Prostate gland (tissue), 2 donors: ENCODE results near the gene EPS15. TPM values are rescaled to one million over a fixed set of nuclear protein-coding genes. Genes with fewer than 3 reads are reported as not detected.

Experiments used
- DNase-seq: peaks from one replicate; pipeline ENCODE4 v3.0.0-alpha.2; 2019; ENCODE audit warnings: low spot score
- H3K27ac ChIP-seq, 2 donors: fragments of 200-600 bp; sonication (generic); 2 replicates each; pipeline ENCODE4 v1.5.1; 2017 to 2019
- H3K27me3 ChIP-seq: fragments of 200-600 bp; sonication (generic); replicated peaks from 2 replicates; pipeline ENCODE4 v1.5.1; 2019; ENCODE audit not compliant: insufficient read depth
- H3K36me3 ChIP-seq, 2 donors: fragments of 200-600 bp; sonication (generic); 1 replicate in 1 of 2; 2 replicates in 1 of 2; pipeline versions ENCODE4 v1.5.1 to v1.8.1; 2017 to 2019
- H3K4me1 ChIP-seq: fragments of 200-600 bp; sonication (generic); replicated peaks from 2 replicates; pipeline ENCODE4 v1.5.1; 2019
- H3K4me3 ChIP-seq, 2 donors: fragments of 200-600 bp; sonication (generic); 2 replicates each; pipeline ENCODE4 v1.5.1; 2017 to 2019
- H3K9me3 ChIP-seq: fragments of 200-600 bp; sonication (generic); 2 replicates; pipeline ENCODE4 v1.5.1; 2017
- CTCF ChIP-seq, 4 experiments: fragments of 200-600 bp in 2 of 4; fragments of 450-650 bp in 2 of 4; sonication (generic) in 2 of 4; IDR thresholded peaks; 1 replicate in 3 of 4; 2 replicates in 1 of 4; pipeline ENCODE4 v1.5.1; 2016 to 2019; ENCODE audit warnings: antibody characterized with exemption in 4 of 4, mild to moderate bottlenecking in 2 of 4, moderate library complexity in 2 of 4
- POLR2A ChIP-seq: fragments of 450-650 bp; IDR thresholded peaks from one replicate; pipeline ENCODE4 v1.6.1; 2016; ENCODE audit warnings: antibody characterized with exemption, mild to moderate bottlenecking
- POLR2AphosphoS5 ChIP-seq: sonication (generic); formaldehyde crosslinking; IDR thresholded peaks from one replicate; pipeline ENCODE4 v1.6.1; 2017; ENCODE audit warnings: antibody characterized with exemption
- WGBS: methylation state at CpG from one replicate; pipeline ENCODE4 v1.1.5; 2018; 5-methylcytosine and 5-hydroxymethylcytosine counted together
- intact Hi-C: fragments of 100-400 bp; cut with DNase I; formaldehyde crosslinking; loops from one replicate; pipeline ENCODE4 v1.14.2; 2022
- total RNA-seq, 2 donors: library from RNA; depleted of rRNA; stranded (reverse); fragments of >200 nt; gene quantifications; one replicate each; pipeline ENCODE4 v1.1.0, GENCODE V29; 2016

Gene EPS15
- total RNA-seq, 2 donors from 2014 or later = 62.4 to 70.4 TPM

DNA sequence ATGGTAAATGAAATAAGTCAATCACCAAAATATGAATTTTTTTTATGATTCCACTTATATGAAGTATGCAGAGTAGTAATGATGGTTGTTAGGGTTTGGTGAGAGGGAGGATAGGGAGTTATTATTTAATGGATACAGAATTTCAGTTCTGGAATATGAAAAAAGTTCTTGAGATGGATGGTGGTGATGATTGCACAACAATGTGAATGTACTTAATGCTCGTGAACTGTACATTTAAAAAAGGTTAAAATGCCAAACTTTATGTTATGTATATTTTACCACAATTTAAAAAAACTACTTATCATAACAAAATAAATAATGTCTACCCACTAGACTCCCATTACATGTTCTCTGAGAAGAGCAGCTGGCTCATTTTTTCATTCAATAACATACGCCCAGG lies 133.3 kb downstream of the EPS15 start:
- 96% methylated on average over 2 of the region's 2 CpGs for WGBS
- H3K4me1 ChIP-seq = no peaks in the 10 kb centered on the region
- no peak for DNase-seq
- intact Hi-C loops = no loop called here
- H3K9me3 ChIP-seq = no peaks in the 10 kb centered on the region
- no peak overlapping the region for H3K27ac ChIP-seq
- H3K4me3 ChIP-seq = no peak overlapping the region
- TF ChIP-seq CTCF (IDR thresholded peaks at IDR 0.05) (no peak), POLR2AphosphoS5 (no peak), POLR2A (no peak)
- no peaks in the 10 kb centered on the region for H3K36me3 ChIP-seq
- H3K27me3 ChIP-seq = no peaks in the 10 kb centered on the region

DNA sequence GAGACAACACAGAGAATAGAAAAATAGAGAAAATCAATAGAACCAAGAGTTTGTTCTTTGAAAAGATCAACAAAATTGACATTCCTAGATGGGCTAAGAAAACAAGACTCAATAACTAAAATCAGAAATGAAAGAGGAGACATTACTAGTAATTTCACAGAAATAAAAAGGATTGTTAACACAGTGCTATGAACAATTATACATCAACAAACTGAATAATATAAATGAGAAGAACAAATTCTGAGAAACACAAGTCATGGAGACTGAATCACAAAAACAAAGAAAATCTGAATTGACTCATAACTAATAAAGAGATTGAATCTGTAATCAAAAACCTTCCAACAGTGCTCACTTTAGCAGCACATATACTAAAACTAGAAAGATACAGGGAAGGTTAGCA lies 137.1 kb downstream of the EPS15 start:
- no peak for TF ChIP-seq POLR2AphosphoS5
- no peak for TF ChIP-seq CTCF (IDR thresholded peaks at IDR 0.05)
- no peaks in the 10 kb centered on the region for H3K36me3 ChIP-seq
- no peak for DNase-seq
- intact Hi-C loops = no loop called here
- H3K4me1 ChIP-seq = no peaks in the 10 kb centered on the region
- no peaks in the 10 kb centered on the region for H3K9me3 ChIP-seq
- H3K4me3 ChIP-seq = no peak overlapping the region
- H3K27ac ChIP-seq = no peak overlapping the region
- H3K27me3 ChIP-seq = no peaks in the 10 kb centered on the region

- Histone ChIP-seq H3K4me3 (no peak overlapping the region), H3K27me3 (no peaks in the 10 kb centered on the region), H3K27ac (no peak overlapping the region), H3K36me3 (no peaks in the 10 kb centered on the region), H3K9me3 (no peaks in the 10 kb centered on the region), H3K4me1 (no peaks in the 10 kb centered on the region)
- DNase-seq = no peak
- WGBS = 100% methylated on average over 1 of the region's 1 CpG
- TF ChIP-seq POLR2A (no peak), POLR2AphosphoS5 (no peak), CTCF (IDR thresholded peaks at IDR 0.05) (no peak)
- intact Hi-C loops = no loop called here
Observed at GRCh38 chr1:51380936-51381335, 138.1 kb downstream of the EPS15 start.

GRCh38 chr1:51378871-51379270 lies 140.2 kb downstream of the EPS15 start:
- no peaks in the 10 kb centered on the region for H3K36me3 ChIP-seq
- H3K27ac ChIP-seq = no peak overlapping the region
- no peaks in the 10 kb centered on the region for H3K9me3 ChIP-seq
- DNase-seq = no peak
- no peak overlapping the region for H3K4me3 ChIP-seq
- no peaks in the 10 kb centered on the region for H3K4me1 ChIP-seq
- 96% methylated on average over 6 of the region's 6 CpGs for WGBS
- intact Hi-C loops = no loop called here
- TF ChIP-seq POLR2A (no peak), CTCF (IDR thresholded peaks at IDR 0.05) (no peak), POLR2AphosphoS5 (no peak)
- H3K27me3 ChIP-seq = no peaks in the 10 kb centered on the region

GRCh38 chr1:51373898-51374297 lies 145.2 kb downstream of the EPS15 start:
- no peak for DNase-seq
- TF ChIP-seq CTCF (IDR thresholded peaks at IDR 0.05) = no peak
- no peak for TF ChIP-seq POLR2AphosphoS5
- no peak for TF ChIP-seq POLR2A
- Histone ChIP-seq H3K36me3 (no peaks in the 10 kb centered on the region), H3K27me3 (no peaks in the 10 kb centered on the region), H3K4me1 (no peaks in the 10 kb centered on the region), H3K27ac (no peak overlapping the region), H3K4me3 (no peak overlapping the region), H3K9me3 (no peaks in the 10 kb centered on the region)
- intact Hi-C loops = no loop called here
- WGBS = 89% methylated on average over 3 of the region's 3 CpGs
